Calu3 (cell line): ENCODE measurements around the gene LRRC8A. TPM values are rescaled to one million over a fixed set of nuclear protein-coding genes. Genes with fewer than 3 reads are reported as not detected.
"Not testable (repeated sequence)": the region's sequence is repeated elsewhere in the genome, so short reads cannot be mapped to it uniquely, and the experiment has no call there.

ENCODE experiments used
- BruUV-seq: library from RNA; stranded (reverse); fragments of 400-500 nt; replicated peaks from 2 replicates; lab custom pipeline; 2021; lab: Mats Ljungman, UMichigan
- CTCF ChIA-PET: fragments of 300-600 bp; sonication (Branson Sonifier 250); formaldehyde crosslinking; loops from one replicate; lab custom pipeline; 2022; ENCODE audit warnings: antibody characterized with exemption; lab: Charles Lee
- DNase-seq: peaks from one replicate; pipeline ENCODE4 v3.0.0; 2022
- H3K27ac Mint-ChIP-seq: one replicate; pipeline ENCODE4 v1.8.0; 2022; ENCODE audit warnings: mixed read lengths; ENCODE audit not compliant: unreplicated experiment
- H3K27me3 Mint-ChIP-seq: one replicate; pipeline ENCODE4 v1.8.0; 2022; ENCODE audit warnings: mixed read lengths; ENCODE audit not compliant: unreplicated experiment
- H3K36me3 Mint-ChIP-seq: one replicate; pipeline ENCODE4 v1.8.0; 2022; ENCODE audit warnings: mild to moderate bottlenecking, moderate library complexity, mixed read lengths; ENCODE audit not compliant: insufficient read depth, unreplicated experiment
- H3K4me1 Mint-ChIP-seq: one replicate; pipeline ENCODE4 v1.8.0; 2022; ENCODE audit warnings: mild to moderate bottlenecking, low read depth, mixed read lengths; ENCODE audit not compliant: unreplicated experiment
- H3K4me3 Mint-ChIP-seq: one replicate; pipeline ENCODE4 v1.8.0; 2022; ENCODE audit warnings: mild to moderate bottlenecking, low read depth, moderate library complexity, mixed read lengths; ENCODE audit not compliant: unreplicated experiment
- H3K9me3 Mint-ChIP-seq: one replicate; pipeline ENCODE4 v1.8.0; 2022; ENCODE audit warnings: low read depth, mixed read lengths; ENCODE audit not compliant: unreplicated experiment
- CTCF ChIP-seq: fragments of 200-600 bp; IDR thresholded peaks from one replicate; pipeline ENCODE4 v1.8.0; 2022; ENCODE audit warnings: antibody characterized with exemption; ENCODE audit not compliant: unreplicated experiment
- intact Hi-C: fragments of 100-400 bp; cut with micrococcal nuclease; formaldehyde crosslinking; loops from one replicate; pipeline ENCODE4 v1.10.0; 2022; ENCODE audit not compliant: unreplicated experiment
- total RNA-seq: library from RNA; stranded (reverse); gene quantifications from 2 replicates; pipeline ENCODE4 v1.2.3, GENCODE V29; 2022

LRRC8A gene
- total RNA-seq, 1 experiment from 2014 or later: 29.9 TPM

GRCh38 chr9:128845186-128845931 is 36.6 kb upstream of the LRRC8A start:
- DNase-seq: no peak
- intact Hi-C loops: no loop called here
- Mint-ChIP-seq H3K4me3 (no peak overlapping the region), H3K27me3 (no peaks in the 10 kb centered on the region), H3K4me1 (no peaks in the 10 kb centered on the region), H3K27ac (no peak overlapping the region), H3K36me3 (no peaks in the 10 kb centered on the region), H3K9me3 (peaks cover 3% of the 10 kb centered on the region)
- TF ChIP-seq CTCF: no peak
- no TSS peak for BruUV-seq
- CTCF ChIA-PET: no interaction called here

GRCh38 chr9:128846680-128847030 is 35.3 kb upstream of the LRRC8A start:
- intact Hi-C loops: no loop called here
- TF ChIP-seq CTCF: no peak

GRCh38 chr9:128847803-128848202 is 34.1 kb upstream of the LRRC8A start:
- BruUV-seq: no TSS peak
- DNase-seq: no peak
- Mint-ChIP-seq H3K4me1 (no peaks in the 10 kb centered on the region), H3K9me3 (peaks cover 9% of the 10 kb centered on the region), H3K27me3 (no peaks in the 10 kb centered on the region), H3K4me3 (no peak overlapping the region), H3K36me3 (no peaks in the 10 kb centered on the region), H3K27ac (no peak overlapping the region)
- intact Hi-C loops: no loop called here
- CTCF ChIA-PET: no interaction called here
- no peak for TF ChIP-seq CTCF

More at GRCh38 chr9:128846680-128847030, 35.3 kb upstream of the LRRC8A start:
- Mint-ChIP-seq H3K4me3 (no peak overlapping the region), H3K27me3 (no peaks in the 10 kb centered on the region), H3K4me1 (no peaks in the 10 kb centered on the region), H3K27ac (no peak overlapping the region), H3K36me3 (no peaks in the 10 kb centered on the region), H3K9me3 (peaks cover 9% of the 10 kb centered on the region)
- DNase-seq: no peak
- BruUV-seq: no TSS peak
- CTCF ChIA-PET: interaction anchor here (0.5 kb wide), 1 partner anchor 78 kb away, joined by 3 read pairs; no protein-coding TSS in a partner anchor

- H3K4me3 Mint-ChIP-seq, intact Hi-C loops, H3K27ac Mint-ChIP-seq, H3K36me3 Mint-ChIP-seq, BruUV-seq, DNase-seq, H3K27me3 Mint-ChIP-seq, H3K4me1 Mint-ChIP-seq, H3K9me3 Mint-ChIP-seq, CTCF ChIA-PET: not testable (repeated sequence)
Observed at GRCh38 chr9:128851024-128851423, 30.9 kb upstream of the LRRC8A start.
